H9 (cell line): ENCODE results near the gene VSIG10L. TPM values are rescaled to one million over a fixed set of nuclear protein-coding genes. Genes with fewer than 3 reads are reported as not detected.

ENCODE experiments used
- DNase-seq: peaks from one replicate; pipeline ENCODE4 v3.0.0-alpha.2; 2017
- H2AFZ ChIP-seq: one replicate; pipeline ENCODE4 v1.6.1; 2013; ENCODE audit warnings: mild to moderate bottlenecking, low read length, control low read depth, moderate library complexity
- H2AK5ac ChIP-seq: 2 replicates; pipeline ENCODE4 v1.6.1; 2013; ENCODE audit warnings: low read length, control low read depth, mixed read lengths; ENCODE audit not compliant: insufficient read length
- H2BK120ac ChIP-seq: one replicate; pipeline ENCODE4 v1.6.1; 2013; ENCODE audit warnings: low read depth, mild to moderate bottlenecking, low read length, control low read depth, inconsistent platforms; ENCODE audit not compliant: poor library complexity, severe bottlenecking
- H2BK12ac ChIP-seq: 2 replicates; pipeline ENCODE4 v1.6.1; 2013; ENCODE audit warnings: low read length, control low read depth, mixed read lengths, low read depth; ENCODE audit not compliant: insufficient read length
- H2BK15ac ChIP-seq: 2 replicates; pipeline ENCODE4 v1.6.1; 2013; ENCODE audit warnings: low read depth, low read length, control low read depth
- H2BK20ac ChIP-seq: one replicate; pipeline ENCODE4 v1.6.1; 2013; ENCODE audit warnings: low read depth, mild to moderate bottlenecking, low read length, control low read depth, inconsistent platforms; ENCODE audit not compliant: poor library complexity, severe bottlenecking
- H2BK5ac ChIP-seq: 2 replicates; pipeline ENCODE4 v1.6.1; 2013; ENCODE audit warnings: low read length, control low read depth, mixed read lengths; ENCODE audit not compliant: insufficient read length
- H3K14ac ChIP-seq: 2 replicates; pipeline ENCODE4 v1.6.1; 2013; ENCODE audit warnings: low read length, control low read depth; ENCODE audit not compliant: insufficient read depth
- H3K18ac ChIP-seq: 2 replicates; pipeline ENCODE4 v1.6.1; 2013; ENCODE audit warnings: low read depth, mild to moderate bottlenecking, mixed read lengths, low read length, control low read depth; ENCODE audit not compliant: insufficient read length
- H3K23ac ChIP-seq: 2 replicates; pipeline ENCODE4 v1.6.1; 2013; ENCODE audit warnings: low read length, control low read depth, mixed read lengths, low read depth; ENCODE audit not compliant: insufficient read length
- H3K23me2 ChIP-seq: 2 replicates; pipeline ENCODE4 v1.6.1; 2013; ENCODE audit warnings: low read depth, mild to moderate bottlenecking, mixed read lengths, low read length, control low read depth; ENCODE audit not compliant: insufficient read length, poor library complexity, severe bottlenecking
- H3K27ac ChIP-seq: 2 replicates; pipeline ENCODE4 v1.5.1; 2013; ENCODE audit warnings: low read length, control low read depth, mixed read lengths, low read depth; ENCODE audit not compliant: insufficient read length
- H3K27me3 ChIP-seq: 2 replicates; pipeline ENCODE4 v1.6.1; 2013; ENCODE audit warnings: low read length, control low read depth, inconsistent platforms; ENCODE audit not compliant: insufficient read depth
- H3K4ac ChIP-seq: 2 replicates; pipeline ENCODE4 v1.6.1; 2013; ENCODE audit warnings: low read depth, mild to moderate bottlenecking, control low read depth, inconsistent platforms, low read length, moderate library complexity
- H3K4me1 ChIP-seq: 2 replicates; pipeline ENCODE4 v1.6.1; 2013; ENCODE audit warnings: low read length, control low read depth, inconsistent platforms; ENCODE audit not compliant: insufficient read depth
- H3K4me2 ChIP-seq: 2 replicates; pipeline ENCODE4 v1.6.1; 2013; ENCODE audit warnings: low read length, control low read depth, mixed read lengths; ENCODE audit not compliant: insufficient read length, insufficient read depth
- H3K56ac ChIP-seq: 2 replicates; pipeline ENCODE4 v1.6.1; 2013; ENCODE audit warnings: low read depth, mild to moderate bottlenecking, mixed read lengths, low read length, control low read depth; ENCODE audit not compliant: insufficient read length
- H3K79me1 ChIP-seq: 2 replicates; pipeline ENCODE4 v1.6.1; 2013; ENCODE audit warnings: low read depth, mild to moderate bottlenecking, moderate library complexity, low read length, control low read depth, inconsistent platforms; ENCODE audit not compliant: insufficient read depth, poor library complexity, severe bottlenecking
- H3K79me2 ChIP-seq: 2 replicates; pipeline ENCODE4 v1.6.1; 2013; ENCODE audit warnings: low read length, control low read depth, inconsistent platforms; ENCODE audit not compliant: insufficient read depth
- H3K9ac ChIP-seq: 2 replicates; pipeline ENCODE4 v1.6.1; 2013; ENCODE audit warnings: low read length, control low read depth, mixed read lengths; ENCODE audit not compliant: insufficient read length; ENCODE audit errors: extremely low read depth
- H3K9me3 ChIP-seq: one replicate; pipeline ENCODE4 v1.6.1; 2013; ENCODE audit warnings: low read depth, low read length, inconsistent platforms; ENCODE audit not compliant: control insufficient read depth
- H3T11ph ChIP-seq: one replicate; pipeline ENCODE4 v1.6.1; 2013; ENCODE audit warnings: mild to moderate bottlenecking, low read length, control low read depth, inconsistent platforms
- H4K20me1 ChIP-seq: one replicate; pipeline ENCODE4 v1.6.1; 2013; ENCODE audit not compliant: control insufficient read depth, insufficient read length, insufficient read depth
- H4K5ac ChIP-seq: 2 replicates; pipeline ENCODE4 v1.6.1; 2013; ENCODE audit warnings: low read depth, mild to moderate bottlenecking, mixed read lengths, low read length, control low read depth; ENCODE audit not compliant: insufficient read length
- H4K8ac ChIP-seq: replicated peaks from 2 replicates; pipeline ENCODE4 v1.6.1; 2013; ENCODE audit warnings: low read length, control low read depth, mixed read lengths, low read depth; ENCODE audit not compliant: insufficient read length
- H4K91ac ChIP-seq: 2 replicates; pipeline ENCODE4 v1.6.1; 2013; ENCODE audit warnings: low read depth, mild to moderate bottlenecking, moderate library complexity, mixed read lengths, low read length, control low read depth; ENCODE audit not compliant: insufficient read length
- H3K27ac Mint-ChIP-seq, 3 experiments: 2 replicates in 2 of 3; 3 replicates in 1 of 3; pipeline ENCODE4 v1.8.0; 2020 to 2021; ENCODE audit warnings: mixed read lengths in 3 of 3, mild to moderate bottlenecking in 1 of 3, moderate library complexity in 1 of 3
- H3K27me3 Mint-ChIP-seq: 2 replicates; pipeline ENCODE4 v1.8.0; 2021; ENCODE audit warnings: low read depth, mild to moderate bottlenecking, moderate library complexity, mixed read lengths
- H3K36me3 Mint-ChIP-seq, 3 experiments: 2 replicates in 2 of 3; 3 replicates in 1 of 3; pipeline ENCODE4 v1.8.0; 2020 to 2021; ENCODE audit warnings: low read depth in 3 of 3, mixed read lengths in 3 of 3; ENCODE audit not compliant: insufficient read depth in 1 of 3
- H3K4me1 Mint-ChIP-seq, 2 experiments: 2 replicates each; pipeline ENCODE4 v1.8.0; 2020; ENCODE audit warnings: mixed read lengths in 2 of 2
- H3K4me3 Mint-ChIP-seq, 2 experiments: 2 replicates in 1 of 2; 3 replicates in 1 of 2; pipeline ENCODE4 v1.8.0; 2020 to 2021; ENCODE audit warnings: mild to moderate bottlenecking in 2 of 2, mixed read lengths in 2 of 2, moderate library complexity in 1 of 2
- H3K9me3 Mint-ChIP-seq, 2 experiments: 2 replicates in 1 of 2; 3 replicates in 1 of 2; pipeline ENCODE4 v1.8.0; 2020; ENCODE audit warnings: mild to moderate bottlenecking in 2 of 2, mixed read lengths in 2 of 2, moderate library complexity in 1 of 2
- CTCF ChIP-seq: fragments of 200-600 bp; sonication (generic); conservative IDR thresholded peaks from 3 replicates; pipeline ENCODE4 v1.8.0; 2021; ENCODE audit warnings: antibody characterized with exemption, mild to moderate bottlenecking
- WGBS: extraction: QIAGEN DNeasy Blood & Tissue Kit; methylation state at CpG from one replicate; pipeline ENCODE4 v1.1.7; 2013; ENCODE audit warnings: missing lambda C conversion rate, low lambda C conversion rate, mixed read lengths; ENCODE audit not compliant: insufficient read length; ENCODE audit errors: extremely low coverage; 5-methylcytosine and 5-hydroxymethylcytosine counted together
- total RNA-seq: library from RNA; stranded (reverse); gene quantifications from 2 replicates; pipeline ENCODE4 v1.2.1, GENCODE V29; 2021

VSIG10L gene
- total RNA-seq, 1 experiment from 2014 or later: 5.6 TPM

DNA sequence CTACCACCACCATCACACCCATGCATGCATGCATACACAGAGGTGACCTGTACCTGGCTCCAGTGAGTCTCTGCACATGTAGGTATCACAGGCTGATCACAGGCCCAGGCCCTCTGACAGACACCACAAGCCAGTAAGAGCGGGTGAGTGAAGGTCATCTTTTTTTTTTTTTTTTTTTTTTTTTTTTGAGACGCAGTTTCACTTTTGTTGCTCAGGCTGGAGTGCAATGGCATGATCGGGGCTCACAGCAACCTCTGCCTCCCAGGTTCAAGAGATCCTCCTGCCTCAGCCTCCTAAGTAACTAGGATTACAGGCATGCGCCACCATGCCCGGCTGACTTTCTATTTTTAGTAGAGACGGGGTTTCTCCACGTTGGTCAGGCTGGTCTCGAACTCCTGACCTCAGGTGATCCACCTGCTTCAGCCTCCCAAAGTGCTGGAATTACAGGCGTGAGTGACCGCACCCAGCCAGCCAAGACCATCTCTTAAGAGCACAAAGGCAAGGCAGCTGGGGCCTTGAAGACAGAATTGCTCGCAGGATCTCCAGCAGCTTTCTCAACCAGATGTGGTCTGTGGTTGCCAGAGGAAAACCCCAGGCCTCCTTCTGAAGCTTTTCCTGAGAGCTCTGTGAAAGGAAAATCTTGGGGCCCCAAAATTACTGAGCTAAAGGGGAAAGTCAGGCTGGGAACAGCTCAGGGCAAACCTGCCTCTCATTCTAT, 33.7 kb upstream of the VSIG10L start:
- no peaks in the 10 kb centered on the region for H3K9me3 ChIP-seq
- H3K4me1 Mint-ChIP-seq: peaks cover 5 to 8% of the 10 kb centered on the region in 2 experiments
- no peak overlapping the region for H2BK20ac ChIP-seq
- no peak overlapping the region for H3K27ac ChIP-seq
- H3K9me3 Mint-ChIP-seq: peaks cover 5 to 6% of the 10 kb centered on the region in 2 experiments
- H2BK15ac ChIP-seq: no peak overlapping the region
- peak overlapping the region in 1 of 3 experiments; percentile 7; a peak in 1 of 7 replicates for H3K27ac Mint-ChIP-seq
- no peak for TF ChIP-seq CTCF
- peaks cover 2% of the 10 kb centered on the region for H3K23me2 ChIP-seq
- H3K4me3 Mint-ChIP-seq: no peak overlapping the region
- H3K56ac ChIP-seq: no peak overlapping the region
- no peaks in the 10 kb centered on the region for H3K79me2 ChIP-seq
- no peak overlapping the region for H4K91ac ChIP-seq
- H3K79me1 ChIP-seq: no peaks in the 10 kb centered on the region
- no peak overlapping the region for H4K8ac ChIP-seq
- H3K27me3 Mint-ChIP-seq: peaks cover 20% of the 10 kb centered on the region
- WGBS: no CpG with 5 or more reads among the region's 11 CpGs
- H4K5ac ChIP-seq: no peak overlapping the region
- no peak overlapping the region for H2BK120ac ChIP-seq
- H3K4me1 ChIP-seq: no peaks in the 10 kb centered on the region; the same call in 1 of the 2 replicates
- H3K14ac ChIP-seq: no peak overlapping the region
- no peak overlapping the region for H3K18ac ChIP-seq
- DNase-seq: no peak
- H3T11ph ChIP-seq: no peak overlapping the region
- no peak overlapping the region for H3K23ac ChIP-seq
- H3K4me2 ChIP-seq: no peak overlapping the region
- H2AK5ac ChIP-seq: no peak overlapping the region
- no peaks in the 10 kb centered on the region for H3K27me3 ChIP-seq
- no peak overlapping the region for H2BK5ac ChIP-seq
- no peak overlapping the region for H3K4ac ChIP-seq
- H2BK12ac ChIP-seq: no peak overlapping the region
- H3K9ac ChIP-seq: no peak overlapping the region
- no peaks in the 10 kb centered on the region for H4K20me1 ChIP-seq
- no peak overlapping the region for H2AFZ ChIP-seq
- peaks cover 0 to 4% (median 0%) of the 10 kb centered on the region in 3 experiments; a peak in 1 of 7 replicates for H3K36me3 Mint-ChIP-seq
